K562 (cell line): ENCODE measurements around the gene NCOR2. TPM values are rescaled to one million over a fixed set of nuclear protein-coding genes. Genes with fewer than 3 reads are reported as not detected.
A peak's percentile ranks its signal among the peaks of the same experiment; 100 is the strongest.

Experiments used
- CHCHD3 ChIP-seq: fragments of 250-450 bp; sonication (Bioruptor Pico); IDR thresholded peaks from 2 replicates; pipeline ENCODE4 v2.1.2; 2022; ENCODE audit warnings: mild to moderate bottlenecking
- ZFP36 ChIP-seq: fragments of 150-350 bp; IDR thresholded peaks from 2 replicates; pipeline ENCODE4 v1.6.1; 2018; ENCODE audit warnings: low read length, low read depth; ENCODE audit not compliant: partially characterized antibody
- ZNF41 ChIP-seq: fragments of 250-450 bp; sonication (Bioruptor Pico); conservative IDR thresholded peaks from 2 replicates; pipeline ENCODE4 v1.4.0; 2020; ENCODE audit warnings: mild to moderate bottlenecking
- ZNF592 ChIP-seq: fragments of 450-650 bp; IDR thresholded peaks from 2 replicates; pipeline ENCODE4 v1.6.1; 2017; ENCODE audit warnings: antibody characterized with exemption, mild to moderate bottlenecking
- polyA plus RNA-seq, 8 experiments: library from polyadenylated mRNA; depleted of rRNA in 4 of 8; stranded (reverse) in 5 of 8; unstranded in 3 of 8; fragments of >200 nt; fragmentation: Nextera tagmentation in 2 of 8; fragmentation: Illumina TruSeq in 1 of 8; extraction: Ambion mirVana in 2 of 8; extraction: Trizol in 1 of 8; gene quantifications; 2 replicates each; pipeline versions ENCODE4 v1.2.1 to v1.2.3, GENCODE V29; 2011 to 2014; ENCODE audit warnings: inconsistent platforms in 1 of 8, missing spikeins in 1 of 8
- total RNA-seq, 7 experiments: library from RNA; depleted of rRNA in 6 of 7; stranded (reverse); fragments of >200 nt in 6 of 7; fragmentation: Illumina TruSeq in 2 of 7; extraction: Trizol in 2 of 7; gene quantifications; 2 replicates each; pipeline versions ENCODE4 v1.2.1 to v1.2.3, GENCODE V29; 2011 to 2021; ENCODE audit warnings: low replicate concordance in 1 of 7

The NCOR2 gene
- total and polyA plus RNA-seq, 9 of the 15 experiments (the other 6 are each of a cell fraction or from before 2014, with no cell fraction given), result 0.18 to 126 (median 8.4) TPM

DNA sequence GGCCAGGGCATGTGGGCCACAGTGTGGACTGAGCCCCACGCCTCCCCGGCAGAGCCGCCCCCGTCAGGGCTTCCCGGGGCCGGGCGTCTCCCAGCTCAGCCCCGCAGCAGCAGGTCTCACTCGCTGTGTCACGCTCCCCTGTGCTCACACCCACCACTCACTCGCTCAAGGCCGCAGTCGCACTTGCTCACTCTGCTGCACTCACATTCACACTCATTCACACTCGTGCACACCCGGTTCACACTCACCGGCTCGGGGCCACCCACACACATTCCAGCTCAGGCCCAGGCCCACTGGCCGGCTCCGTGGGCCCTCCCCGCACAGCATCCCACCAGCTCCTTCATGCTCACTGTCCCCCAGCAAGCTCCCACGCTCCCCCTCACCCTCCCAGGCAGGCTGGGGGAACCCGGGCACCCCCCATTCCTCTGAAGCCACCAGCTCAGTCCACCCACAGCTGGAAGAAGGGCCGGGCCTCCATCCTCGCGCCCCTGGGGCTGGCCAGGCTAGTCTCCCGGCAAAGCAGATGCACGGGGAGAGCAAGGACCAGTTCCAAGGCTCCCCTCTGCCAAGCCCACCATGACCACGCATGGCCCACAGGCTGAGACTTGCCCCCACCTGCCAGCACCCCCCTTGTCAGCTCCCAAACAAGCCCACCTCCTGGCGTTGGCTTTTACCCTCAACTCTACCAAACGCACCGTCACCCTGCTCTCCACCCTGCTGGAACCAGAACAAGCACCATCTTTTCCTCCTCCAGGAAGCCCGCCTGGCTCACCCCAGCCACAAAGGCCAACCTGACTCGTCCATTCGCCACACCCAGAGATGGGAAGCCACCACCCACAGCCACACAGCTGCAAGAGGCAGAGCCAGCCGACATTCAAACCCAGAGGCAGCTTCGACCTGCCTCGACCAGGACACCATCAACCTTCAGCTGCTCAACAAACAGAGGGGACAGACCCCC, 28.0 kb downstream of the NCOR2 start (continued):
- no peak for TF ChIP-seq ZNF592
- no peak for TF ChIP-seq CHCHD3 (CRISPR knock-in tag)
- peak; percentile 93 for TF ChIP-seq ZFP36
- TF ChIP-seq ZNF41, result peak; percentile 94
